Esophagus squamous epithelium (tissue), 4 donors: ENCODE measurements around the gene FAM131B.

Experiments
- POLR2A ChIP-seq, 4 donors: fragments of 450-650 bp; IDR thresholded peaks; one replicate each; pipeline ENCODE4 v1.6.1; 2017; ENCODE audit warnings: antibody characterized with exemption in 4 of 4, mild to moderate bottlenecking in 4 of 4, moderate library complexity in 3 of 4
- TF ChIP-seq, protein P1 (sequence below), 6 experiments: fragments of 450-650 bp in 4 of 6; fragments of 200-600 bp in 2 of 6; sonication (generic) in 2 of 6; IDR thresholded peaks; one replicate each; pipeline ENCODE4 v1.5.1; 2016 to 2019; ENCODE audit warnings: antibody characterized with exemption in 6 of 6, mild to moderate bottlenecking in 4 of 6, moderate library complexity in 4 of 6

DNA sequence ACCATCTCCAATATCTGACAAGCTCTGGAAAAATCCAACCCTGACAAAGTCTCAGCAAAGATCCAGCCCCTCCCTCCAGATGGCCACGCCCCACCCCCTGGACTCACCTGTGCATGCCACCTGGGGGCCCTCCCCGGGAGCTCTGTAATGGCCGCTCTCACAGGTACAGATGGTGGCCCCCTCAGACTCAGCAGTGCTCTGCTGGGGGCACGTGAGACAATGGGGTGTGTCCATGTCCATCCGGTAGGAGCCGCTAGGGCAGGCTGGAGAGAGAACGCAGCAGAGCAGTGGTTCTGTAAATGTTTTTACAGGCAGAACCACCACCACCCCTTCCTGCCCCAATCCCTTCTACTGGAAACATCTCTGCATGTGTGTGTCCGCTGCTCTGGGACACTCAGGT is 36.6 kb upstream of the FAM131B start:
- TF ChIP-seq, protein P1, sequence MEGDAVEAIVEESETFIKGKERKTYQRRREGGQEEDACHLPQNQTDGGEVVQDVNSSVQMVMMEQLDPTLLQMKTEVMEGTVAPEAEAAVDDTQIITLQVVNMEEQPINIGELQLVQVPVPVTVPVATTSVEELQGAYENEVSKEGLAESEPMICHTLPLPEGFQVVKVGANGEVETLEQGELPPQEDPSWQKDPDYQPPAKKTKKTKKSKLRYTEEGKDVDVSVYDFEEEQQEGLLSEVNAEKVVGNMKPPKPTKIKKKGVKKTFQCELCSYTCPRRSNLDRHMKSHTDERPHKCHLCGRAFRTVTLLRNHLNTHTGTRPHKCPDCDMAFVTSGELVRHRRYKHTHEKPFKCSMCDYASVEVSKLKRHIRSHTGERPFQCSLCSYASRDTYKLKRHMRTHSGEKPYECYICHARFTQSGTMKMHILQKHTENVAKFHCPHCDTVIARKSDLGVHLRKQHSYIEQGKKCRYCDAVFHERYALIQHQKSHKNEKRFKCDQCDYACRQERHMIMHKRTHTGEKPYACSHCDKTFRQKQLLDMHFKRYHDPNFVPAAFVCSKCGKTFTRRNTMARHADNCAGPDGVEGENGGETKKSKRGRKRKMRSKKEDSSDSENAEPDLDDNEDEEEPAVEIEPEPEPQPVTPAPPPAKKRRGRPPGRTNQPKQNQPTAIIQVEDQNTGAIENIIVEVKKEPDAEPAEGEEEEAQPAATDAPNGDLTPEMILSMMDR (IDR thresholded peaks at IDR 0.05) = no peak
- TF ChIP-seq POLR2A (IDR thresholded peaks at IDR 0.05) = no peak
